Measurements from ENCODE around the gene SEC61B. TPM values are rescaled to one million over a fixed set of nuclear protein-coding genes. Genes with fewer than 3 reads are reported as not detected.
A peak's percentile ranks its signal among the peaks of the same experiment; 100 is the strongest.

The SEC61B gene
- total and polyA plus RNA-seq, 9 donors = 71.7 to 119 (median 108) TPM

GRCh38 chr9:99266255-99267023 is 44.4 kb downstream of the SEC61B start:
- Histone ChIP-seq H3K4me3 (ENCODE audit: low read length) (no peak overlapping the region), H3K27ac (ENCODE audit: low read length) (no peak overlapping the region), H3K27me3 (ENCODE audit: control insufficient read depth, insufficient read depth, low read length) (peaks cover 2% of the 10 kb centered on the region), H3K9me3 (replicated peaks; ENCODE audit: control insufficient read depth, low read depth, low read length) (no peaks in the 10 kb centered on the region), H3K4me1 (ENCODE audit: control insufficient read depth, insufficient read depth, low read length) (peaks cover 4% of the 10 kb centered on the region), H3K36me3 (ENCODE audit: control insufficient read depth, insufficient read depth, low read length) (no peaks in the 10 kb centered on the region)
- peak; percentile 72 for DNase-seq
- WGBS (ENCODE audit: insufficient coverage) = 12% methylated on average over 17 of the region's 17 CpGs

GRCh38 chr9:99269416-99269815 is 47.3 kb downstream of the SEC61B start:
- no peak overlapping the region for H3K4me3 ChIP-seq (ENCODE audit: low read length)
- no peaks in the 10 kb centered on the region for H3K9me3 ChIP-seq (replicated peaks; ENCODE audit: control insufficient read depth, low read depth, low read length)
- peaks cover 2% of the 10 kb centered on the region for H3K27me3 ChIP-seq (ENCODE audit: control insufficient read depth, insufficient read depth, low read length)
- no peak overlapping the region for H3K27ac ChIP-seq (ENCODE audit: low read length)
- DNase-seq = no peak
- no peaks in the 10 kb centered on the region for H3K36me3 ChIP-seq (ENCODE audit: control insufficient read depth, insufficient read depth, low read length)
- WGBS (ENCODE audit: insufficient coverage) = 84% methylated on average over 3 of the region's 3 CpGs
- H3K4me1 ChIP-seq (ENCODE audit: control insufficient read depth, insufficient read depth, low read length) = peaks cover 4% of the 10 kb centered on the region

- Histone ChIP-seq H3K4me3 (ENCODE audit: low read length) (no peak overlapping the region), H3K4me1 (ENCODE audit: control insufficient read depth, insufficient read depth, low read length) (peaks cover 4% of the 10 kb centered on the region), H3K36me3 (ENCODE audit: control insufficient read depth, insufficient read depth, low read length) (no peaks in the 10 kb centered on the region), H3K9me3 (replicated peaks; ENCODE audit: control insufficient read depth, low read depth, low read length) (no peaks in the 10 kb centered on the region), H3K27ac (ENCODE audit: low read length) (no peak overlapping the region), H3K27me3 (ENCODE audit: control insufficient read depth, insufficient read depth, low read length) (peaks cover 2% of the 10 kb centered on the region)
- no CpG with 5 or more reads among the region's 3 CpGs for WGBS (ENCODE audit: insufficient coverage)
- no peak for DNase-seq
These were observed 48.4 kb downstream of the SEC61B start for GRCh38 chr9:99270491-99270890.

- H3K27ac ChIP-seq (ENCODE audit: low read length) = no peak overlapping the region
- no peaks in the 10 kb centered on the region for H3K36me3 ChIP-seq (ENCODE audit: control insufficient read depth, insufficient read depth, low read length)
- H3K4me3 ChIP-seq (ENCODE audit: low read length) = no peak overlapping the region
- no peaks in the 10 kb centered on the region for H3K4me1 ChIP-seq (ENCODE audit: control insufficient read depth, insufficient read depth, low read length)
- no peaks in the 10 kb centered on the region for H3K9me3 ChIP-seq (replicated peaks; ENCODE audit: control insufficient read depth, low read depth, low read length)
- no peak for DNase-seq
- H3K27me3 ChIP-seq (ENCODE audit: control insufficient read depth, insufficient read depth, low read length) = peaks cover 2% of the 10 kb centered on the region
These were observed 50.8 kb downstream of the SEC61B start for GRCh38 chr9:99272836-99273235.

GRCh38 chr9:99274016-99274415 is 51.9 kb downstream of the SEC61B start:
- H3K4me3 ChIP-seq (ENCODE audit: low read length) = no peak overlapping the region
- no peak for DNase-seq
- no peaks in the 10 kb centered on the region for H3K27me3 ChIP-seq (ENCODE audit: control insufficient read depth, insufficient read depth, low read length)
- WGBS (ENCODE audit: insufficient coverage) = 92% methylated on average over 4 of the region's 5 CpGs
- no peaks in the 10 kb centered on the region for H3K9me3 ChIP-seq (replicated peaks; ENCODE audit: control insufficient read depth, low read depth, low read length)
- H3K27ac ChIP-seq (ENCODE audit: low read length) = no peak overlapping the region
- H3K4me1 ChIP-seq (ENCODE audit: control insufficient read depth, insufficient read depth, low read length) = no peaks in the 10 kb centered on the region
- no peaks in the 10 kb centered on the region for H3K36me3 ChIP-seq (ENCODE audit: control insufficient read depth, insufficient read depth, low read length)

- WGBS (ENCODE audit: insufficient coverage) = 80% methylated on average over 1 of the region's 2 CpGs
- no peak for DNase-seq
- no peaks in the 10 kb centered on the region for H3K27me3 ChIP-seq (ENCODE audit: control insufficient read depth, insufficient read depth, low read length)
- H3K4me3 ChIP-seq (ENCODE audit: low read length) = no peak overlapping the region
- H3K9me3 ChIP-seq (replicated peaks; ENCODE audit: control insufficient read depth, low read depth, low read length) = no peaks in the 10 kb centered on the region
- H3K4me1 ChIP-seq (ENCODE audit: control insufficient read depth, insufficient read depth, low read length) = no peaks in the 10 kb centered on the region
- no peak overlapping the region for H3K27ac ChIP-seq (ENCODE audit: low read length)
- H3K36me3 ChIP-seq (ENCODE audit: control insufficient read depth, insufficient read depth, low read length) = no peaks in the 10 kb centered on the region
These were observed 52.4 kb downstream of the SEC61B start for GRCh38 chr9:99274495-99274894.

Other genes with a start within 250 kb of the SEC61B start
- 30.2 TPM for gene TGFBR1, start 117.2 kb upstream of the SEC61B start, total RNA-seq
- gene TGFBR1, start 117.2 kb upstream of the SEC61B start, polyA plus RNA-seq (ENCODE audit: insufficient read depth in 1 of 8, insufficient read length in 8 of 8, low replicate concordance in 1 of 8) = 10 to 100 TPM; 16.9 to 33.5 (median 26.3) TPM
- gene ALG2, start 340 bp upstream of the SEC61B start, total RNA-seq = 21.9 TPM
- gene ALG2, start 340 bp upstream of the SEC61B start, polyA plus RNA-seq (ENCODE audit: insufficient read depth in 1 of 8, insufficient read length in 8 of 8, low replicate concordance in 1 of 8) = 10 to 100 TPM; 17.3 to 22.5 (median 19.5) TPM